HG02571 (cell line): ENCODE data around the gene PAIP1.
"Not testable (repeated sequence)": the region's sequence is repeated elsewhere in the genome, so short reads cannot be mapped to it uniquely, and the experiment has no call there.

Experiments used
- ATAC-seq: cut with Tn5 transposase; IDR thresholded peaks from one replicate; pipeline ENCODE4 v1.9.1; 2021; ENCODE audit warnings: mild to moderate bottlenecking, moderate library complexity; ENCODE audit not compliant: unreplicated experiment

The PAIP1 gene, protein sequence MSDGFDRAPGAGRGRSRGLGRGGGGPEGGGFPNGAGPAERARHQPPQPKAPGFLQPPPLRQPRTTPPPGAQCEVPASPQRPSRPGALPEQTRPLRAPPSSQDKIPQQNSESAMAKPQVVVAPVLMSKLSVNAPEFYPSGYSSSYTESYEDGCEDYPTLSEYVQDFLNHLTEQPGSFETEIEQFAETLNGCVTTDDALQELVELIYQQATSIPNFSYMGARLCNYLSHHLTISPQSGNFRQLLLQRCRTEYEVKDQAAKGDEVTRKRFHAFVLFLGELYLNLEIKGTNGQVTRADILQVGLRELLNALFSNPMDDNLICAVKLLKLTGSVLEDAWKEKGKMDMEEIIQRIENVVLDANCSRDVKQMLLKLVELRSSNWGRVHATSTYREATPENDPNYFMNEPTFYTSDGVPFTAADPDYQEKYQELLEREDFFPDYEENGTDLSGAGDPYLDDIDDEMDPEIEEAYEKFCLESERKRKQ

DNA sequence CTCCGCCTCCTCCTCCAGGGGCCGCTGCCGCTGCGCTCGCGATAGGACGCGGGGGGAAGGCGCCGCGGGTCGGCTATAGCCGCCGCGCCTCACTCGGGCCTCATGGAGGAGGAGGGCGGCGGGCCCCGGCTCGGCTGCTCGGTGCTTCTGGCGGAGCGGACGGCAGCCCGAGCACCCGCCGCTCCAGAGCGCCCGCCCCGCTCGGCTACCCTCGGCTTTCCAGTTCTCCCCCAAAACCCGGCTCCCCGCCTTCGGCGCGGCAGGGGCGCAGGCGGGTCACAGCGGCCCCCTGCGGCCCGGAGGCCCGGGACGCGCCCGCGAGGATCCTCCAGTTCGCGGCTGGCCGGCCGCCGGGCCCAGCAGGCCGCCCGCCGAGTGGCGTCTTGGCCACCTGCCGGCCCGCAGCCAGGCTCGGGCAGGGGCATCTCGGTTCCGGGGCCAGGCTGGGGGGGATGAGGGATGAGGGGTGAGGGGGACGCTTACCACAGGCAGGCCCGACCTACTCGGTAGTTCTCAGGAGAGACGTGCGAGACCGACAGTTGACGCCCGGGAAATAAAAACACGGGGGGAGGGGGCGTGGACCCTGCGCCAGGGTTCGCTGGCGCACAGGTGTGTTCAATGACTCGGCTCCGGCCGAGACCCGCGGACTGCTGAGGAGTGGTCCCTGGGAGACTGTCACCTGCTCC is at the start of gene PAIP1:
Gene PAIP1, minus strand, starts transcription at position 221 of the 686 bp plus-strand sequence. CDS start 231 bp downstream, outside the sequence.
- peak; percentile 71 for ATAC-seq

DNA sequence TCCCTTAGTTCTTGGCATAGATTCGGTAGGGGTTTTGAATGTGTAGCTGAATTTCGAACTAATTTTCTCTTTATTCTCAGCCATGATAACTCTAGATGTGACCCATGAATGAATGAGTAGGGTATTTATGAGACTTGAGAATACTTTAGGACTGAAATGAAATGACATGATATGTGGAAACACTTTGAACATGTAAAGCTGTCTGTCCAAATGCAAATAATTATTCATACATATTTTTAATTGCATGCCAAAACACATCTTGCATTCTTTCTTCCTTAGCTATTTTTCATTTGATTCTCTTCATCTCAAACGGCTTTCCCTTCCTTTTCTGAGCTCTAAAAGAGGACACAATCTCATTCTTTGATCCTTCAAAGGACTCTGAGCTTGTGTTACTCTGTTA is 49.5 kb upstream of the PAIP1 start:
- ATAC-seq = no peak

GRCh38 chr5:43604699-43605098 is 47.8 kb upstream of the PAIP1 start:
- ATAC-seq = no peak

DNA sequence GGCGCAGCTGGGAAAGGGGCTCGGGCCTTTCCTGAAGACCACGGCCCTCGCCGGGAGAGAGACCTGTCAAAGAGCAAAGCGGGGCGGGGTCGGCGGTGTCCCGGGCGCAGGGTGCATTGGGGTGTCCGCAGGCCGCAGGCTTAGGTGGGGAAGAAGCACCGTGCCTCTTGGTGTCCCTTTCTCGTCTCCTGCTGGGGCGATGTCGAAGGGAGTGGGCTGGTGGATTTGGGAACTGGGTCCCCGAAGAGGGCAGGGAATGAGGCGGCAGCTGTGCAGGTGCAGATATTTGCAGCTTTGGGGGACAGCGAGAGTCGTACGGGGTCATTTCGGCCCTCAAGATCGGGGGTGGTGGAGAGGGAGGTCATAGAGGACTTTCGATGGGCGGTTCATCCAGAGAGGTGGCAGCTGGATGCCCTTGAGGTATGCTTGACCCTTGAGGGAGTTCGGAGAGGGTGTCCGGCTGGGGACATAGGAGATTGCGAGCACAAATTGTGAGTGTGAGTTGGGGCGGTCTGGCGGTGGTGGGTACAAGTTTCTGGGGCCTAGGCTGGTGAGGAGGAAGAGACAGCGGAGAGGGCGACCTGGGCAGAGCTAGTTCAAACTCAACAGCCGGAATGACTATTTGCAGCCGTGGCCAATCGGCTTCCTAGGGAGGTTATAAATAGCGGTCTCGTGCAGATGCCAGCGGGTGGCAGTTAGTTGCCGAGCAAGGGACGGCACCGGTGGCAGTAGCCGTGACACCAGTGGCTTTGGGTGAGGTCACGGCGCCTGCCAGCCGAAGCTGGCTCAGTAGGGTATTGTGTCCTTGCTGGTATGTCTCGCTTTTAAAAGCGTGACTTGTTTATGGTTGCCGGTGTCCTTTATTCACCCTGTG is 46.7 kb upstream of the PAIP1 start:
- ATAC-seq = peak; percentile 45

DNA sequence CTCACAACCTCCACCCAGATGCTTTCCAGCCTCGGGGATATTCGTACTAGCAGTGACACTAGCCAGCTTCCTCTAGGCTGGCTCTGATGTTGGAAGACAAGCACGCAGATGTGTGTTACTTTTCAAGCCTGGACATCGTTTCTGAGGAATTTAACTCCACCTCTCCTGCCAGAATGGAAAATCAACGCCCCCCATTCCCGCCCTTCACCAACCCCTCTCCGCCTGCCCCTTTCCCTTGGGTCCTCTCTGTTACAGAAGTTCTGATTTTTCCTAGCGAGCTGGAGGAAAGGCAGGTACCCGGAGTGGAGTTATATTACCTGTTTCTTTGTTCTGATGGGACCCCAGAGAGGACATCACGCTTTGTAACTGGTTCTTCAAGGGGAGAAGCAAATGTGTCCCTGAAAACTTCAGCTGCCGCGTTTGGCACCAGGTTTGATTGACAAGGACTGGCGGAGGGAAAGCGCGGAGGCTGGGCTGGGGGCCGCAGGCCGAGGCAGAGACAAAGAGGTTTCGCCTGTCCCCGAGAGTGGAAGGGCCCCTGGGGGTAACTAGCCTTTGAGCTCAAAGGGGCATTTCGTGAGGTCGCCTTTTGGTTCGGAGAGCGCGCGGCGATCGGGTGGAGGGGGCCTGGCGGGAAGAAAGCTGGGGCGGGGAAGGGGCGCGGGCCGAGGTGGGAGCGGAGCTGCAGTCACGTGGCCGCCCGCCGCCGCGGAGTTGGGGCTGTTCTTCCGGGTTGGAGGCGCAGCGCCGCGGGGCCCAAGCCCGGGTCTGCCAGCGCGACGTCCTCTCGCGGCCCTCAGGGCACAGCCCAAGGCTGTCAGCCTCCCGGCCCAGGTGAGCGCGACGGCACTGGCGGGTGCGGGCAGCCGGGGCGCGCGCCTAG is 45.8 kb upstream of the PAIP1 start, which contains the start of gene NNT:
Gene NNT, plus strand, starts transcription at position 720 of the 883 bp plus-strand sequence. CDS start 6,016 bp downstream, outside the sequence.
- ATAC-seq = peak; percentile 81

DNA sequence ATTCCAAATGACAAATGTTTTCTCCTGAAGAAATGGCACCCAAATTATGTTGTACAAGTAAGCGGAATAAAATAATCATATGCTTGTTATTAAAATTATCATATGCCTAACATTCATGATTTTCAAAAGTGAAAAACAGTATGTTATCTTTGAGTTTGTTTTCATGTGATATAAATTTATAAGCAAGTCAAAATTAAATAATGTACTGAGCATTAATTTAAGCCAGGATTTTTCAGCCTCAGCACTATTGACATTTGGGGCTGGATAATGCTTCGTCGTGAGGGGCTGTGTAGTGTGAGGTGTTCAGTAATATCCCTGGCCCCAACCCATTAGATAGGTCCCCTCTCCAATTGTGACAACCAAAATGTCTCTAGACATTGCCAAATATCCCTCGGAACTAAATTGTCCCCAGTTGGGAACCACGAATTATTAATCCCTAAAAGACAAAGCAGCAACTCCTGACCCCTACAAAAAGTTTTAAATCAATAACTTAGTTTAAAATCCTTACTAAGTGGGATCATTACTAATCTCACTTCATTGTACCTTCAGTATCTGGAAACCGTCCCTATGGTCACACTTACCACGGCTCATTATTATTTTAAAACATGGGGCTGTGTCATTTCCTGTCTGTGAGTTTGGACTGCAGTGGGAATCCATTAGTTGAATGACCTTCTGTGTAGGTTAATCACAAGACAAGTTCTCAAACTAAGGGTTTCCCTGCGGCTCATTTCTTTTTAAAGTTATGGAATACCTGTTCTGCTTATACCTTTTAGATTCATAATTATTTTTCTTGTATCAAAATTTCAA is 44.8 kb upstream of the PAIP1 start:
- peak; percentile 28 for ATAC-seq

GRCh38 chr5:43598927-43599326 is 42.0 kb upstream of the PAIP1 start:
- ATAC-seq = not testable (repeated sequence)

- no peak for ATAC-seq
Measured at GRCh38 chr5:43592363-43592762, 35.5 kb upstream of the PAIP1 start.

GRCh38 chr5:43590700-43591099 is 33.8 kb upstream of the PAIP1 start:
- no peak for ATAC-seq

DNA sequence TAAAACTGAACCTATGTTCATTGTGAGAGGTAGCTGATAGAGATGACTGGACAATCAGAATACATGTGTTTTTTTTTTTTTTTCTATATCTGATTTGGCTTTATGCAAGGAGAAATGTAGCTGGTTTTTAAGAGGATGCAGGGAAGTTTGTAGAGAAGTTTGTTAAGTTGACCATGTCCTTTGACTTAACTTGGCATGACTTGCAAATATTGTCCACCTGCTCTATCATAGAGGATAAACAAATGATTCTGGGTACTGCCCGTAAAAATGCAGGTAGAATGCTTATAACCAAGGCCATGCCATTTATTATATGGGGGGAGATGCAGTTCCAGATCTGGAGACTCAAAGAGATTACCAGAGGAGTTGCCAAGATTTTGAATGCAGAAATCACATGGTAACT is 32.4 kb upstream of the PAIP1 start:
- ATAC-seq = no peak

- ATAC-seq = no peak
Measured at GRCh38 chr5:43588842-43589241, 32.0 kb upstream of the PAIP1 start.

GRCh38 chr5:43584166-43584699 is 27.4 kb upstream of the PAIP1 start:
- ATAC-seq = no peak

GRCh38 chr5:43583724-43584123 is 26.8 kb upstream of the PAIP1 start:
- no peak for ATAC-seq

GRCh38 chr5:43582082-43583005 is 25.5 kb upstream of the PAIP1 start:
- ATAC-seq = no peak

DNA sequence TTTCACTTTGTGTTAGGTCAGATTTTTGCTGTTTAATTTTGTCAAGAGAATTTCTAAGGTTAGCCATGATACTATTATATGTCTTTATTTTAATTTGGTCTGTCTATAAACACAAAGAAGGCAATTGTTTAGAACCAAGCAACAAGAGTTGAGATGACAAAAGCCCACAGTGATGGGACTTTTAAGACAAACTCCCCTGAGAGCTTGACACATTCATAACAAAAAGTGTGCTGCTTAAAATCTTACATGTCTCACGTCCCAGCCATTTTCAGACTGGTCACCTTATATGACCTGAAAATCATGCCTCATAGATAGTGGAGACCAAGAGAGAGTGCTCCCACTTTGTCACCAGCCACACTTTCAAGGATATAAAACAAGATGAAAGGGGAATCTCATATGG is 24.5 kb upstream of the PAIP1 start:
- ATAC-seq = no peak

GRCh38 chr5:43580402-43581210 is 23.7 kb upstream of the PAIP1 start:
- not testable (repeated sequence) for ATAC-seq

GRCh38 chr5:43573058-43573457 is 16.2 kb upstream of the PAIP1 start:
- ATAC-seq = no peak
